ENCODE results near the gene FLYWCH2.
A peak's percentile ranks its signal among the peaks of the same experiment; 100 is the strongest.

The FLYWCH2 gene

GRCh38 chr16:2910441-2910969 lies 27.5 kb downstream of the FLYWCH2 start:
- H3K27ac ChIP-seq: no peak overlapping the region
- TF ChIP-seq CTCF (IDR thresholded peaks at IDR 0.05): no peak
- TF ChIP-seq ZFX (IDR thresholded peaks at IDR 0.05; ENCODE audit: borderline replicate concordance): no peak

- TF ChIP-seq ZFX (IDR thresholded peaks at IDR 0.05; ENCODE audit: borderline replicate concordance): no peak
- no peak for TF ChIP-seq CTCF (IDR thresholded peaks at IDR 0.05)
- peak within 1 kb of the TSS; percentile 54 for H3K27ac ChIP-seq
These were observed 28.8 kb downstream of the FLYWCH2 start, which contains the start of gene FLYWCH1 for GRCh38 chr16:2911638-2912329. Gene FLYWCH1 (plus strand): TSS chr16:2911931. CDS start chr16:2929686, 17,755 bp downstream.

- peak overlapping the region; percentile 54 for H3K27ac ChIP-seq
- TF ChIP-seq CTCF (IDR thresholded peaks at IDR 0.05) (no peak), ZFX (IDR thresholded peaks at IDR 0.05; ENCODE audit: borderline replicate concordance) (no peak)
These were observed 29.6 kb downstream of the FLYWCH2 start for GRCh38 chr16:2912330-2913199.

DNA sequence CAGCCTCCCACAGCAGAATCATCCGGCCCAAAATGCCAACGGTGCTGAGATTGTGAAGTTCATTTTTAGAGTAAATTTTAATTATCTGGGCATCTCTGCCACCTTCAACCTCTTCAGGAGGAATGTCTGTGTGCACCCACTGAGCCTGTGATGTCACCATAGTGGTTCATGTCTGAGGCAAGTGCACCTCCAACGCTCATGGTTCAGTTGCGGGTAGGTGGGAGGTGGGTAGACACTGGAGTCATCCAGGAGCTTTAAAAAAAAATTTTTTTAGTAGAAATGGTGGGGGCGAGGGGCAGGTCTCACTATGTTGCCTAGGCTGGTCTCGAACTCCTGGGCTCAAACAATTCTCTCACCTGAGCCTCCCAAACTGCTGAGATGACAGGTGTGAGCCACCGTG lies 30.6 kb downstream of the FLYWCH2 start:
- TF ChIP-seq ZFX (IDR thresholded peaks at IDR 0.05; ENCODE audit: borderline replicate concordance) (no peak), CTCF (IDR thresholded peaks at IDR 0.05) (no peak)
- H3K27ac ChIP-seq: no peak overlapping the region

DNA sequence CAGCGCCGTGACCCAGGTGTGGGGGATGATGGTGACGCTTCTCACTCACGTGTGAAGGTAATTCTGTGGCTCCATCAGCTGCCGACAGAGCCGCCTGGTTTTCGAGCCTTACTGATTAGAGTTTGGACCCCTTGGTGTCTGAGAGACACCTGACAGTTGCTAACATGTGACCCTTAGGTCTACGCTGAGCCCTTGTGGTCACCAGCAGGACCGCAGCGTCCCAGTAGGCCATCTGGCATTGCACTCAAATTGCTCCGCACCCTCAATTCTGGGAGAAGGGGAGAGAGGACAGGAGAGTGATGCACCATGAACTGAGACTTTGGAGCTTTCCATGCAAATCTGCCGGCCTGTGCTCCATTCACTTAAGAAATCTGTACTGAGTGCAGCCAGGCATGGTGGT lies 31.2 kb downstream of the FLYWCH2 start:
- TF ChIP-seq CTCF (IDR thresholded peaks at IDR 0.05) (no peak), ZFX (IDR thresholded peaks at IDR 0.05; ENCODE audit: borderline replicate concordance) (no peak)
- H3K27ac ChIP-seq: no peak overlapping the region

DNA sequence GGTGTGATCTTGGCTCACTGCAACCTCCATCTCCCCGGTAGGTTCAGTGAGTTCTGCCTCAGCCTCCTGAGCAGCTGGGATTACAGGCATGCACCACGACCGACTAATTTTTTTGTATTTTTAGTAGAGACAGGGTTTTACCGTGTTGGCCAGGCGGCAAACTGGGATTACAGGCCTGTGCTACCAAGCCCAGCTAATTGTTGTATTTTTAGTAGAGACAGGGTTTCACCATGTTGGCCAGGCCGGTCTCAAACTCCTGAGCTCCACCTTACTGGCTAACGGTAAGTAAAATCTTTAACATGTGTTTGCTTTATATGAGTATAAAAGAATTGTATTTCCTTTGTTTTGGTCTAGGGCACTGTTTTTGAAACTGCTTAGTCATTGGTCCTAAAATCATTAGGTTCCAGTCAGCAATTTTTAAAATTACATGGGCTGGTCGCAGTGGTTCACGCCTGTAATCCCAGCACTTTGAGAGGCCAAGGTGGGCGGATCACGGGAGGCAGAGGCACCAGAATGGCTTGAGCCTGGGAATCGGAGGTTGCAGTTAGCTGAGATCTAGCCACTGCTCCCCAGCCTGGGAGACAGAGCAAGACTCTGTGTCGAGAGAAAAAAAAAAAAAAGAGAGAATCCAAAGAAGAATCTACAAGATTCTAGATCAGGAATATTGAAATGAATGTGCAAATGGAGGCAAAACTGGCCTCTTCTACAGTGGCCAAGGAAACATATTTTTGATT lies 32.3 kb downstream of the FLYWCH2 start:
- TF ChIP-seq ZFX (IDR thresholded peaks at IDR 0.05; ENCODE audit: borderline replicate concordance) (no peak), CTCF (IDR thresholded peaks at IDR 0.05) (no peak)

More for the DNA sequence above, 32.3 kb downstream of the FLYWCH2 start:
- H3K27ac ChIP-seq: no peak overlapping the region
